ENCODE results near the gene NR1H2.

GRCh38 chr19:50432221-50433028 is 56.2 kb downstream of the NR1H2 start, which contains the start of gene MYBPC2:
- no peak for TF ChIP-seq SIN3A (IDR thresholded peaks at IDR 0.05; ENCODE audit: borderline replicate concordance, insufficient read depth, low read length)
- no peak for TF ChIP-seq REST (IDR thresholded peaks at IDR 0.05; ENCODE audit: insufficient read depth in 1 of 2, low read depth in 2 of 2, low read length in 2 of 2)
- no peak for TF ChIP-seq POLR2AphosphoS5 (IDR thresholded peaks at IDR 0.05; ENCODE audit: low read depth, low read length)

Measured in PFSK-1 (cell line).